Aorta (tissue), 5 donors: ENCODE results near the gene SYNE4. TPM values are rescaled to one million over a fixed set of nuclear protein-coding genes. Genes with fewer than 3 reads are reported as not detected.

Experiments used
- ATAC-seq: fragments of 200-7000 bp; cut with Tn5 transposase; one replicate; pipeline ENCODE4 v1.9.1; 2022; ENCODE audit warnings: moderate library complexity; ENCODE audit not compliant: low FRiP score
- DNase-seq, 2 donors: peaks; one replicate each; pipeline ENCODE4 v3.0.0-alpha.2; 2020
- H3K27ac ChIP-seq, 2 donors: one replicate each; pipeline ENCODE4 v1.5.1; 2013; ENCODE audit warnings: low read length in 2 of 2, mild to moderate bottlenecking in 2 of 2, moderate library complexity in 2 of 2, control low read depth in 1 of 2, inconsistent platforms in 1 of 2, low read depth in 1 of 2
- H3K27me3 ChIP-seq, 2 donors: one replicate each; pipeline ENCODE4 v1.6.1; 2013; ENCODE audit warnings: control low read depth in 1 of 2, low read length in 1 of 2, mild to moderate bottlenecking in 1 of 2, moderate library complexity in 1 of 2; ENCODE audit not compliant: insufficient read depth in 2 of 2, control insufficient read depth in 1 of 2
- H3K36me3 ChIP-seq, 2 donors: one replicate each; pipeline ENCODE4 v1.6.1; 2013; ENCODE audit warnings: control low read depth in 1 of 2, low read length in 1 of 2, mild to moderate bottlenecking in 1 of 2; ENCODE audit not compliant: insufficient read depth in 2 of 2, control insufficient read depth in 1 of 2
- H3K4me1 ChIP-seq, 2 donors: one replicate each; pipeline ENCODE4 v1.6.1; 2013; ENCODE audit warnings: low read length in 2 of 2, control low read depth in 1 of 2, mild to moderate bottlenecking in 1 of 2, moderate library complexity in 1 of 2; ENCODE audit not compliant: insufficient read depth in 2 of 2, control insufficient read depth in 1 of 2
- H3K4me3 ChIP-seq, 2 donors: one replicate each; pipeline ENCODE4 v1.5.1; 2013; ENCODE audit warnings: low read length in 2 of 2, control low read depth in 1 of 2, mild to moderate bottlenecking in 1 of 2
- H3K9me3 ChIP-seq: one replicate; pipeline ENCODE4 v1.6.1; 2013; ENCODE audit warnings: mild to moderate bottlenecking, low read length; ENCODE audit not compliant: control insufficient read depth
- WGBS, 2 donors: extraction: QIAGEN DNeasy Blood & Tissue Kit; methylation state at CpG; one replicate each; pipeline ENCODE4 v1.1.7; 2013; 5-methylcytosine and 5-hydroxymethylcytosine counted together
- intact Hi-C, 2 donors: fragments of 100-400 bp; cut with DNase I; formaldehyde crosslinking; loops; one replicate each; pipeline versions ENCODE4 v1.14.2 to v1.15.0; 2022
- polyA plus RNA-seq, 2 donors: library from polyadenylated mRNA; stranded (reverse); fragments of 200-250 nt; gene quantifications; one replicate each; pipeline ENCODE4 v1.2.3, GENCODE V29; 2013
- total RNA-seq, 2 donors: library from RNA; stranded (reverse); fragmentation: NEBNext Ultra II Directional; extraction: Animal tissue kit (Norgen Biotek cat#: 25700); gene quantifications; one replicate each; pipeline ENCODE4 v1.2.1, GENCODE V29; 2021
- donor health status: healthy with polysubstance abuse.
- donor health status: Bipolar disorder and iron deficiency.
- donor health status: DM: no; HTN: no; CAD: no.
- donor health status: DM: no; HTN: no; CAD: no.
- donor health status: DM: yes; HTN: yes; CAD: no.

Gene SYNE4
- total and polyA plus RNA-seq, 4 donors, result 1.0 to 2.3 (median 1.4) TPM; not detected in 1

- 77 to 79% methylated on average over 10 of the region's 10 CpGs for WGBS, 2 donors
- no peak for ATAC-seq
These were observed 19.9 kb upstream of the SYNE4 start for GRCh38 chr19:36028313-36029041.

DNA sequence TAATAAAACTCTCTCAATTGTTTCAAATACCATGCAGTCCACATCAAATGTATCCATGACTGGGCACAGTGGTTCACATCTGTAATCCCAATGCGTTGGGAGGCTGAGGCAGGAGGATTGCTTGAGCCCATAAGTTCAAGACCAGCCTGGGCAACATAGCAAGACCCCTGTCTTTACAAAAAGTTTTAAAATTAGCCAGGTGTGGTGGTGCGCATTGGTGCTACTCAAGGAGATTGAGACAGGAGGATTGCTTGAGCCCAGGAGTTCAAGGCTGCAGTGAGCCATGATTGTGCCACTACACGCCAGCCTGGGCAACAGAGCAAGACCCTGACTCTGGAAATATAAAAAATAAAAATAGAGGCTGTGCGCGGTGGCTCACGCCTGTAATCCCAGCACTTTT, 19.1 kb upstream of the SYNE4 start:
- ATAC-seq (no peak), DNase-seq (no peak)
- Histone ChIP-seq H3K27me3 (no peaks in the 10 kb centered on the region), H3K4me1 (no peaks in the 10 kb centered on the region), H3K4me3 (no peak overlapping the region), H3K27ac (no peak overlapping the region), H3K36me3 (peaks cover 0 to 2% of the 10 kb centered on the region in 2 donors), H3K9me3 (no peaks in the 10 kb centered on the region)
- intact Hi-C loops, result no loop called here
- 95% methylated on average over 6 of the region's 6 CpGs for WGBS, 2 donors

More at GRCh38 chr19:36028313-36029041, 19.9 kb upstream of the SYNE4 start:
- DNase-seq, result no peak
- Histone ChIP-seq H3K36me3 (peaks cover 0 to 2% of the 10 kb centered on the region in 2 donors), H3K9me3 (no peaks in the 10 kb centered on the region), H3K4me3 (no peak overlapping the region), H3K27me3 (no peaks in the 10 kb centered on the region), H3K4me1 (no peaks in the 10 kb centered on the region), H3K27ac (no peak overlapping the region)
- intact Hi-C loops, result no loop called here

GRCh38 chr19:36026091-36026876, 17.7 kb upstream of the SYNE4 start:
- Histone ChIP-seq H3K27me3 (no peaks in the 10 kb centered on the region), H3K36me3 (peaks cover 0 to 2% of the 10 kb centered on the region in 2 donors), H3K4me3 (no peak overlapping the region), H3K9me3 (no peaks in the 10 kb centered on the region), H3K27ac (no peak overlapping the region), H3K4me1 (no peaks in the 10 kb centered on the region)
- intact Hi-C loops, result no loop called here
- DNase-seq, result no peak
- 93 to 94% methylated on average over 43 to 49 of the region's 49 CpGs for WGBS, 2 donors
- ATAC-seq, result no peak

- H3K4me3 ChIP-seq, result no peak overlapping the region
- no peaks in the 10 kb centered on the region for H3K4me1 ChIP-seq
- intact Hi-C loops, result no loop called here
- H3K27ac ChIP-seq, result no peak overlapping the region
- peaks cover 0 to 2% of the 10 kb centered on the region in 2 donors for H3K36me3 ChIP-seq
- no peaks in the 10 kb centered on the region for H3K27me3 ChIP-seq
- H3K9me3 ChIP-seq, result no peaks in the 10 kb centered on the region
- DNase-seq (no peak), ATAC-seq (no peak)
- WGBS, 2 donors, result 53 to 69% methylated on average over 1 of the region's 1 CpG
These were observed 16.9 kb upstream of the SYNE4 start for GRCh38 chr19:36025541-36025940.

DNA sequence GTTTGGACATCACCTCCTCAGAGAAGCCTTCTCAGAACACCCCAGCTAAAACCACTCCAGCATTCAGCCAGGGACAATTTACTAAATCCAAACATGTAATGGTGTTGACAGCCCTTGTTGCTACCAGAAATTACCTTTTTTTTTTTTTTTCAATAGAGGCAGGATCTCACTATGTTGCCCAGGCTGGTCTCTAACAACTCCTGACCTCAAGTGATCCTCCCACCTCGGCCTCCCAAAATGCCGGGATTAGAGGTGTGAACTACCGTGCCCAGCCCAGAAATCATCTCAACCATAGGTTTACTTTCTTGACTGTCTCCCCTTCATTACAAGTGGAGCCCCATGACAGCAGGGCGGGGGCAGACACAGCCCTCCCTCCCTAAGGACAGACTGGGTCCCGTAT, 14.8 kb upstream of the SYNE4 start:
- Histone ChIP-seq H3K9me3 (no peaks in the 10 kb centered on the region), H3K27me3 (no peaks in the 10 kb centered on the region), H3K4me1 (no peaks in the 10 kb centered on the region), H3K27ac (no peak overlapping the region), H3K4me3 (no peak overlapping the region), H3K36me3 (peaks cover 0 to 5% of the 10 kb centered on the region in 2 donors)
- intact Hi-C loops, result no loop called here
- WGBS, 2 donors, result 88 to 90% methylated on average over 5 of the region's 5 CpGs
- no peak for DNase-seq
- no peak for ATAC-seq

DNA sequence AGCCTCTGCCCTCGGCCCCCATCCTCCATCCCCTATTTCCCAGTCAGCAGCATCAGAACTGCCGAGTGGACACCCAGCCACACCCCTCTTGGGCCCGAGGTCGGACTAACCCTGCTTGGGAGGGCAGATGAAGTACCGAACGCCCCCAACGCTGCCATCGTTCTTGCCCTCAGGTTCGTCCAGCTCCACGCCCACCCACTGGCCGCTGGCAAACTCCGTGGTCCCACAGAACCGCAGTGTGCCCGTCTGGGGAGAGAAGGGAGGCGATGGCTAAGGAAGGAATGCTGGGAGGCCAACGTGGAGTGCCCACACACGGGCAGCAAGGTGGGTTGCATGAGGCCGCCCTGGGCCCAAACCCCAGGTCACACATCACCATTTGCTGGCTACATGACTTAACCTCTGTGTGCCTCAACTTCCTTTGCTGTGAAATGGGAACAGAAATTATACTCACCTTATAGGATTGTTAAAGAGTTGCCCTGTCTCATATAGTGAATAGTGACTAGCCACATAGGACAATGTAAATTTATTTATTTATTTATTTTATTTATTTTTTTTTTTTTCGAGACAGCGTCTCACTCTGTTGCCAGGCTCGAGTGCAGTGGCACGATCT, 10.6 kb upstream of the SYNE4 start:
- Histone ChIP-seq H3K27me3 (no peaks in the 10 kb centered on the region), H3K27ac (no peak overlapping the region), H3K4me3 (no peak overlapping the region), H3K9me3 (no peaks in the 10 kb centered on the region), H3K4me1 (no peaks in the 10 kb centered on the region), H3K36me3 (peaks cover 0 to 3% of the 10 kb centered on the region in 2 donors)
- WGBS, 2 donors, result 89 to 92% methylated on average over 22 of the region's 22 CpGs
- no peak for ATAC-seq
- intact Hi-C loops, result no loop called here
- no peak for DNase-seq

DNA sequence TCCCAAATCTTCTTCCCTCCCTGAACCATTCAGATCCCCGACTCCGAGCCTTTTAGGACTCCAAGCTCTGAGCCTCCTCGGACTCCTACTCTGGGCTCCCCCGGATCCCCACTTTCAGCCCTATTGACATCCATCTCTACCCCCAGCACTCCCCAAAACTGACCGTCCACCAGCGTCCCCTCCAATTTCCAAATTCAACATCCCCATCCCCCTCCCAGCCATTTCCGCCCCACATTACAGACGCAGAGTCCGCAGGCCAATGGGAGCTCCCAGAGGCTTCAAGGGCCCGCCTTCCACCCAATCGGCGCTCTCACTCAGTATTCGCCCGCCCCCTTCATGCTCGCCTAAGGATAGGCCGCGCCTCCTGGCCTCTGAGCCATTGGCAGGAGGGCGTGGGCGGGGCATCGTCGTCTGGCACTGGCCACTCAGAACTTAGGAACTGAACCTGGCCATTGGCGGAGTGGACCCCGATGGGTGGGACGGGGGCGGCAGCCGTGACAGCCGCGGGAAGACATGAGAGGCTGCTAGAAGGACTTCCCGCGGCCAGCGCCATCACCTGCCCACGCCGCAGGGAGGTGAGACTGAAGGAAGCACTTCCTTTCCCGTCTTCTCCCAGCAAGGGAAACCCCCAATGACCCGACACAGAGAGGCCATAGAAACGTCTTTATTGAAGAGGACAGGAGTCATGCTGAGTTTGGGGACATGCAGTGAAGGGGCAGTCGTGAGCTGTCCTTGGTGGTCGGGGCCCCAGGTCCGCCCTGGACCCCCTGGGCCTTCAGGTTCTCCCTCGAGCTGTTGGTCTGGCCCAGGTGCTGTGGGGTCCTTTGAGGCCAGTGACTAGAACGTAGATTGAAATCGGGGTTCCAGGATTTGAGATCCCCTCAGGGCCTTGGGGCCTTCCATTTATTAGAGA, 5.7 kb upstream of the SYNE4 start, which contains the start of gene ALKBH6:
Gene ALKBH6 (minus strand): TSS at position 202 of the 913 bp plus-strand sequence. CDS start 816 bp downstream, outside the sequence.
- Histone ChIP-seq H3K27ac (peak within 1 kb of the TSS in 1 of 2 donors; percentile 22), H3K4me1 (no peaks in the 10 kb centered on the region), H3K27me3 (no peaks in the 10 kb centered on the region), H3K36me3 (peaks cover 0 to 3% of the 10 kb centered on the region in 2 donors), H3K9me3 (no peaks in the 10 kb centered on the region), H3K4me3 (peak within 1 kb of the TSS; percentile 67 to 73)
- intact Hi-C loops, result loop anchor here in 1 of 2 donors (5.0 kb wide), 1 partner anchor 38 kb away; the partner anchor contains the start of genes THAP8 and WDR62
- 2 to 3% methylated on average over 42 of the region's 42 CpGs for WGBS, 2 donors
- peak; percentile 99 for ATAC-seq
- DNase-seq, result peak; percentile 100
